OCI-LY7 (cell line): ENCODE data around the gene KIAA1671. TPM values are rescaled to one million over a fixed set of nuclear protein-coding genes. Genes with fewer than 3 reads are reported as not detected.

Experiments used
- BruUV-seq: library from RNA; stranded (reverse); fragments of 400-500 nt; replicated peaks from 2 replicates; lab custom pipeline; 2021; lab: Mats Ljungman, UMichigan
- CTCF ChIA-PET: fragments of 300-600 bp; sonication (Branson Sonifier 250); formaldehyde crosslinking; loops from one replicate; lab custom pipeline; 2022; ENCODE audit warnings: antibody characterized with exemption; ENCODE audit not compliant: unreplicated experiment; lab: Charles Lee
- POLR2A ChIA-PET: fragments of 300-600 bp; sonication (Branson Sonifier 250); formaldehyde crosslinking; loops from one replicate; lab custom pipeline; 2022; ENCODE audit warnings: antibody characterized with exemption; lab: Charles Lee
- DNase-seq: peaks from one replicate; pipeline ENCODE4 v3.0.0-alpha.2; 2015; ENCODE audit warnings: low spot score
- H2AFZ ChIP-seq: fragments of 200-600 bp; sonication (generic), shearing (Covaris generic); 2 replicates; pipeline ENCODE4 v1.6.1; 2014; ENCODE audit warnings: mild to moderate bottlenecking, antibody characterized with exemption, low read length, moderate library complexity
- H3K27ac ChIP-seq: fragments of 200-600 bp; sonication (generic); 2 replicates; pipeline ENCODE4 v1.5.1; 2014; ENCODE audit warnings: mixed run types, low read depth, mild to moderate bottlenecking, moderate library complexity, low read length, inconsistent platforms; ENCODE audit not compliant: poor library complexity, severe bottlenecking
- H3K36me3 ChIP-seq: fragments of 200-600 bp; sonication (generic); 2 replicates; pipeline ENCODE4 v1.6.1; 2014; ENCODE audit warnings: mild to moderate bottlenecking, antibody characterized with exemption, low read length, moderate library complexity, mixed read lengths; ENCODE audit not compliant: insufficient read depth
- H3K4me1 ChIP-seq: fragments of 200-600 bp; sonication (generic); 2 replicates; pipeline ENCODE4 v1.5.1; 2014; ENCODE audit warnings: mild to moderate bottlenecking, low read length; ENCODE audit not compliant: insufficient read depth, poor library complexity, severe bottlenecking
- H3K4me2 ChIP-seq: fragments of 200-600 bp; sonication (generic); 2 replicates; pipeline ENCODE4 v1.6.1; 2014; ENCODE audit warnings: mild to moderate bottlenecking, low read length
- H3K4me3 ChIP-seq: fragments of 200-600 bp; sonication (generic); 2 replicates; pipeline ENCODE4 v1.5.1; 2014; ENCODE audit warnings: mild to moderate bottlenecking, low read depth, low read length; ENCODE audit not compliant: poor library complexity, severe bottlenecking
- H3K79me2 ChIP-seq: fragments of 200-600 bp; sonication (generic); 2 replicates; pipeline ENCODE4 v1.6.1; 2016; ENCODE audit warnings: low read depth, mild to moderate bottlenecking, low read length, moderate library complexity, mixed read lengths; ENCODE audit not compliant: insufficient read depth
- H3K9me2 ChIP-seq: fragments of 200-600 bp; sonication (generic); 2 replicates; pipeline ENCODE4 v1.6.1; 2016; ENCODE audit warnings: mild to moderate bottlenecking, low read length, mixed read lengths; ENCODE audit not compliant: insufficient read depth
- H3K9me3 ChIP-seq: fragments of 200-600 bp; sonication (generic); 2 replicates; pipeline ENCODE4 v1.6.1; 2014; ENCODE audit warnings: mild to moderate bottlenecking, mixed run types, low read length, mixed read lengths
- H4K20me1 ChIP-seq: fragments of 200-600 bp; sonication (generic); 2 replicates; pipeline ENCODE4 v1.6.1; 2014; ENCODE audit warnings: mild to moderate bottlenecking, antibody characterized with exemption, low read length, moderate library complexity, mixed read lengths; ENCODE audit not compliant: insufficient read depth
- CTCF ChIP-seq: fragments of 200-600 bp; sonication (generic); conservative IDR thresholded peaks from 2 replicates; pipeline ENCODE4 v1.5.1; 2014; ENCODE audit warnings: mild to moderate bottlenecking, antibody characterized with exemption, low read length, moderate library complexity, mixed read lengths
- EZH2phosphoT487 ChIP-seq: fragments of 200-600 bp; sonication (generic); IDR thresholded peaks from 2 replicates; pipeline ENCODE4 v1.6.1; 2018; ENCODE audit warnings: low read depth, borderline replicate concordance, mild to moderate bottlenecking, mixed run types, antibody characterized with exemption, low read length, moderate library complexity, mixed read lengths
- intact Hi-C: fragments of 100-400 bp; cut with micrococcal nuclease; formaldehyde crosslinking; loops from one replicate; pipeline ENCODE4 v1.10.0; 2022; ENCODE audit not compliant: unreplicated experiment
- total RNA-seq, 2 experiments: library from RNA; depleted of rRNA in 1 of 2; stranded (reverse); fragments of >200 nt in 1 of 2; shearing (Covaris generic) in 1 of 2; gene quantifications; 2 replicates each; pipeline ENCODE4 v1.2.3, GENCODE V29; 2014 to 2022

Gene KIAA1671
- total RNA-seq, 2 experiments from 2014 or later, result not detected

DNA sequence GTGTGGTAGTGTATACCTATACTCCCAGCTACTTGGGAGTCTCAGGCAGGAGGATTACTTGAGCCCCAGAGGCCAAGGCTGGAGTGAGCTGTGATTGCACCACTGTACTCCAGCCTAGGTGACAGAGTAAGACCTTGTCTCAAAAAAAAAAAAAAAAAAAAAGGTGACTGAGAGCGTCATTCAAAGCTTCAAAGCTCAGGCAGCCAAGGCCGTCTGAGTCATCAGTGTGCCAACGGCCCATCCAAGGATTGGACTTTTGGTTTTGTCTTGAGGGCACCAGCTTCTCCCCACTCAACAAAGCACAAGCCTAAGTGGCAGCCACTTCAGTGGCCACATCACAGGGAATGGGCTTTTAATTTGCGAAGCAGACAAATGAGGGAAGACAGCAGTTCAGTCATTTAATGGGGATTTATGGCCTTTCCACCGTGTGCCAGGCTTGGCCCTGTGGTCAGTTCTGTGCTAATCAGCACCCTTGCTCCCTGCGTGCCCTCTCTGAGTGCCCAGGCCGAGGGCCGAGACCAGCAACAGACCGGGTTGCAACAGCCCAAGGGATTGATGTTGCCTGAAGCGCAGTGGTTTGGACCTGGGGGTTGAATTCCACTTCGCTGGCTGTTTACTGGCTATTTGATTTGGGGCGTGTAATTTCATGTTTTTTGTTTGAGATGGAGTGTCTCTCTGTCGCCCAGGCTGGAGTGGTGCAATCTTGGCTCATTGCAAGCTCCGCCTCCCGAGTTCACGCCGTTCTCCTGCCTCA, 216.9 kb downstream of the KIAA1671 start:
- Histone ChIP-seq H3K36me3 (no peaks in the 10 kb centered on the region), H3K9me2 (no peaks in the 10 kb centered on the region), H2AFZ (no peak overlapping the region), H3K4me2 (no peak overlapping the region), H3K4me1 (no peaks in the 10 kb centered on the region), H4K20me1 (no peaks in the 10 kb centered on the region), H3K9me3 (no peaks in the 10 kb centered on the region), H3K79me2 (no peaks in the 10 kb centered on the region), H3K27ac (no peak overlapping the region), H3K4me3 (no peak overlapping the region)
- no TSS peak for BruUV-seq
- intact Hi-C loops, result no loop called here
- TF ChIP-seq EZH2phosphoT487, result no peak
- no peak for TF ChIP-seq CTCF
- POLR2A ChIA-PET, result interaction anchor here (0.7 kb wide), 1 partner anchor 88 kb away, joined by 5 read pairs; no protein-coding TSS in a partner anchor
- DNase-seq, result no peak
- CTCF ChIA-PET, result no interaction called here

GRCh38 chr22:25170426-25170980, 218.0 kb downstream of the KIAA1671 start:
- CTCF ChIA-PET, result no interaction called here
- Histone ChIP-seq H3K4me1 (no peaks in the 10 kb centered on the region), H3K27ac (no peak overlapping the region), H3K79me2 (no peaks in the 10 kb centered on the region), H3K9me3 (no peaks in the 10 kb centered on the region), H3K9me2 (no peaks in the 10 kb centered on the region), H3K4me3 (no peak overlapping the region), H2AFZ (no peak overlapping the region), H4K20me1 (no peaks in the 10 kb centered on the region), H3K4me2 (no peak overlapping the region), H3K36me3 (no peaks in the 10 kb centered on the region)
- no peak for DNase-seq
- TF ChIP-seq EZH2phosphoT487, result no peak
- no peak for TF ChIP-seq CTCF
- no TSS peak for BruUV-seq
- POLR2A ChIA-PET, result no interaction called here
- intact Hi-C loops, result no loop called here

DNA sequence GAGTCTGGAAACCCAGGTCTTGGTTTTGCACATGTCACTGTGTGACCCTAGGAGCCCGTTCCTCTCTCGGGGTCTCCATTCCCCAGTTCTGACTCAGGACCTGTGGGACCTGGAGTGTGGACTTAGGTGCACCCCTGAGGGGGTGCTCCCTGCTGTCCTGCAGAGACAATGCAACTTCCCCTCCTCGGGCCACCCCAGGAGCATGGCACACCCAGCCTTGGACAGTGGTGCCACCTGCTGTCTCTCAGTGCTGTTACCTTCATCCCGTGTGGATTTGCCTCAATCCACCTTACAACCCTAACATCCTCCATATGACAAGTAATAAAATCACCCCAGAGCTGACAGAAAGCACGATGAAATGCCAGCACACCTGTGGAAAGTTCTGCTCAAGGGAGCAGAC, 219.6 kb downstream of the KIAA1671 start:
- no peaks in the 10 kb centered on the region for H3K9me3 ChIP-seq
- no peaks in the 10 kb centered on the region for H3K4me1 ChIP-seq
- no peak overlapping the region for H3K27ac ChIP-seq
- H2AFZ ChIP-seq, result no peak overlapping the region
- ChIA-PET POLR2A (no interaction called here), CTCF (no interaction called here)
- H3K4me3 ChIP-seq, result no peak overlapping the region
- no peaks in the 10 kb centered on the region for H3K79me2 ChIP-seq
- no peaks in the 10 kb centered on the region for H3K9me2 ChIP-seq
- no peak for DNase-seq
- no peaks in the 10 kb centered on the region for H3K36me3 ChIP-seq
- H4K20me1 ChIP-seq, result no peaks in the 10 kb centered on the region
- no peak overlapping the region for H3K4me2 ChIP-seq
- no TSS peak for BruUV-seq
- intact Hi-C loops, result no loop called here
- TF ChIP-seq CTCF, result peak; percentile 53
- TF ChIP-seq EZH2phosphoT487, result no peak
